SU-DHL-6 (cell line): ENCODE measurements around the gene PXN.

ENCODE experiments used
- CTCF ChIP-seq: fragments of 200-600 bp; sonication (generic); IDR thresholded peaks from one replicate; pipeline ENCODE4 v1.5.1; 2017; ENCODE audit warnings: antibody characterized with exemption, mild to moderate bottlenecking, low read length, moderate library complexity; ENCODE audit not compliant: insufficient read depth, poor library complexity, severe bottlenecking
- EZH2phosphoT487 ChIP-seq: fragments of 200-600 bp; sonication (generic), shearing (Covaris generic); conservative IDR thresholded peaks from 2 replicates; pipeline ENCODE4 v1.6.1; 2018; ENCODE audit warnings: mild to moderate bottlenecking, antibody characterized with exemption, low read length, moderate library complexity, mixed read lengths

- no peak for TF ChIP-seq CTCF
- TF ChIP-seq EZH2phosphoT487 = no peak
These were observed 53.2 kb downstream of the PXN start for GRCh38 chr12:120212301-120212700.
